Measurements from ENCODE around the gene RCAN1. TPM values are rescaled to one million over a fixed set of nuclear protein-coding genes. Genes with fewer than 3 reads are reported as not detected.

RCAN1 gene
- total and polyA plus RNA-seq, 2 of the 8 experiments (the other 6 are each of a cell fraction or from before 2014, with no cell fraction given): 1.7 to 6.4 TPM

DNA sequence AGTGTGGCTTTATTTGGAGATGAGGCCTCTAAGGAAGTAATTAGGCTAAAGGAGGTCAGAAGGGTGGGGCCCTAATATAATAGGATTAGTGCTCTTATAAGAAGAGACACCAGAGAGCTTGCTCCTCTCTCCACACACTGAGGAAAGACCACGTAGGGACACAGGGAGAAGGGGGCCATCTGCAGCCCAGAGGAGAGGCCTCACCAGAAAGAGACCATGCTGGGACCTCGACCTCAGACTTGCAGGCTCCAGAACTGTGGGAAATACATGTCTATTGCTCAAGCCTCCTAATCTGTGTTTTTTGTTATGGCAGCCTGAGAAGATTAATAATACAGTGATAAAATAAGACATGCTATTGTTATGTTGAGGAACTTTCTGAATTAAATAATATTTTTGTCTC, 8.3 kb downstream of the RCAN1 start (continued):
- TF ChIP-seq ZNF274 (IDR thresholded peaks at IDR 0.05; ENCODE audit: borderline replicate concordance, extremely low read depth, low read length): no peak
- no peak for TF ChIP-seq NRF1 (IDR thresholded peaks at IDR 0.05; ENCODE audit: low read depth, low read length)
- no peak for TF ChIP-seq CHD1 (IDR thresholded peaks at IDR 0.05; ENCODE audit: low read depth, low read length)
- no peak for TF ChIP-seq KDM5A (IDR thresholded peaks at IDR 0.05; ENCODE audit: low read length)
